Activated CD4-positive, alpha-beta T cell treated with anti-CD3 and anti-CD28 coated beads, Interleukin-2, amount 50 U/mL, for 24 hours (primary cell): ENCODE results near the gene PXMP2.
"Not testable (repeated sequence)": the region's sequence is repeated elsewhere in the genome, so short reads cannot be mapped to it uniquely, and the experiment has no call there.

Experiments
- DNase-seq, 2 donors: peaks; one replicate each; pipeline ENCODE4 v3.0.0-alpha.2; 2020; ENCODE audit warnings: low read depth in 1 of 2, low spot score in 1 of 2

Gene PXMP2

GRCh38 chr12:132747395-132747794, 60.0 kb downstream of the PXMP2 start:
- DNase-seq, result no peak

- no peak for DNase-seq
Observed at GRCh38 chr12:132747896-132748295, 60.5 kb downstream of the PXMP2 start.

GRCh38 chr12:132748319-132748718, 60.9 kb downstream of the PXMP2 start:
- no peak for DNase-seq

GRCh38 chr12:132753670-132754069, 66.3 kb downstream of the PXMP2 start:
- not testable (repeated sequence) for DNase-seq

GRCh38 chr12:132754160-132754932, 67.0 kb downstream of the PXMP2 start:
- DNase-seq, result no peak
